HG02642 (cell line): ENCODE measurements around the gene CELA2A.
"Not testable (repeated sequence)": the region's sequence is repeated elsewhere in the genome, so short reads cannot be mapped to it uniquely, and the experiment has no call there.

Source experiments
- ATAC-seq: cut with Tn5 transposase; IDR thresholded peaks from one replicate; pipeline ENCODE4 v1.9.1; 2021; ENCODE audit warnings: mild to moderate bottlenecking; ENCODE audit not compliant: unreplicated experiment, poor library complexity

CELA2A gene

DNA sequence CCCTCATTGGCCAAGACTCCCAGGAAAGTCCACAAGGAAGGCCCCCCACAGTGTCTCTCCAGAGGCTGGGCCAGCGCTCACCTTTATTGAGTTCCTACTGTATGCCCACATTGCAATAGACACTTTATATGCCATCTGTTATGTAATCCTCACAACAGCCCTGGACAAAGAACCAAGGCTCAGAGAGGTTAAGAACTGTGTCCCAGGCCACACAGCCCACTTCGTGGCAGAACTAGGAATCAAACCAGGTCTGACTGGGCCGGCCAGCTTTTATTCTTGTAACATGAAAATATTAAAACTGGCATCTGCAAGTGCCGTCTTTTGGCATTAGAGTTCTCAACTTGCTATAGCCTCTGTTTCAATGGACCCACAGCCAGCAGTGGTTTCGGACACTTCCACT lies 13.8 kb upstream of the CELA2A start:
- ATAC-seq = no peak

DNA sequence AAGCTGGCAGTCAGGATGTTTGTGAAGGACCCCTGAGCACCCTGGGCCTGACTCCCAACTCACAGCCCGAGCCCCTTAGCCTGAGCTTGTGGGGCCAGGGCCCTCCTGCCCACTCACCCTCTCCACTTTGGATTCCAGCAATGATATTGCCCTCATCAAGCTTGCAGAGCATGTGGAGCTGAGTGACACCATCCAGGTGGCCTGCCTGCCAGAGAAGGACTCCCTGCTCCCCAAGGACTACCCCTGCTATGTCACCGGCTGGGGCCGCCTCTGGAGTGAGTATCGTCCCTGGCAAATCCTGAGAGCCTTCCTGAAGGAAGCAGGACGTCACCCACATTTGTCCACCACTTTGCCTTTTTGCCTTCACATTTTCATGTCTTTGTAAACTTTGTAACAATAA lies 13.3 kb upstream of the CELA2A start:
- ATAC-seq = no peak

DNA sequence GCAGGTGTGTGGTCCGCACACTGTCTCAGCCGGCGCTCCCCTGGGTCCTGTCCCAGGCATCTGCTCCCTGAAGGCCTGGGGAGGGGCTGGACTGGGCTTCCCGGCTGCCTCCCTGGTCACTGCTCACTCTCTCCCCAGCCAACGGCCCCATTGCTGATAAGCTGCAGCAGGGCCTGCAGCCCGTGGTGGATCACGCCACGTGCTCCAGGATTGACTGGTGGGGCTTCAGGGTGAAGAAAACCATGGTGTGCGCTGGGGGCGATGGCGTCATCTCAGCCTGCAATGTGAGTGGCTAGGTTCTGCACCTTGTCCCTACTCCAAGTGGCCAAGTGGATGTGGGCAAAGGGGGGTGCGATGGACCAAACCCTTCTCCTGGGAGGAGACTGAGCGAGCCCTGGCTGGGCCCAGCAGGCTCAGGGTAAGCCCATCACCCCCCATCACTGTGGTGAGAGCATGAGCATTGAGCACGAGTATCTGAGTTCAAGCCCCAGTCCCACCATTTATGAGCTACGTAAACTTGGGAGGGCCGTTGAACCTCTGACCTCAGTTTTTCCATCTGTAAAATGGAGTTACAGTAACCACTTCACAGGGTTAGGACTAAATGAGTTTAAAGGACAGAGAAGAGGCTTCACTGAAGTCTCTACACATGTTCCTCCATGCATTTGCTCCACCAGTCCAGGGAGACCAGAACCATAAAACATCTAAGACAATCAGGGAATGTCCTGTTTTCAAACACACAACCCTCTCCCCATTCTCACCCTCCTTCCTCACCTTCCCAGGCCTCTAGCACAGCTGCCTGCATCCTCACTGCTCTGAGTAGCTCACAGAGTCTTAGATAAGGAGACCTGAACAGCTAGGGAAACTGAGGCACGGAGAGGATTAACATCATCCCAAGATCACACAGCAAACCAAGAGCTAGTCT lies 11.8 kb upstream of the CELA2A start:
- ATAC-seq = no peak

DNA sequence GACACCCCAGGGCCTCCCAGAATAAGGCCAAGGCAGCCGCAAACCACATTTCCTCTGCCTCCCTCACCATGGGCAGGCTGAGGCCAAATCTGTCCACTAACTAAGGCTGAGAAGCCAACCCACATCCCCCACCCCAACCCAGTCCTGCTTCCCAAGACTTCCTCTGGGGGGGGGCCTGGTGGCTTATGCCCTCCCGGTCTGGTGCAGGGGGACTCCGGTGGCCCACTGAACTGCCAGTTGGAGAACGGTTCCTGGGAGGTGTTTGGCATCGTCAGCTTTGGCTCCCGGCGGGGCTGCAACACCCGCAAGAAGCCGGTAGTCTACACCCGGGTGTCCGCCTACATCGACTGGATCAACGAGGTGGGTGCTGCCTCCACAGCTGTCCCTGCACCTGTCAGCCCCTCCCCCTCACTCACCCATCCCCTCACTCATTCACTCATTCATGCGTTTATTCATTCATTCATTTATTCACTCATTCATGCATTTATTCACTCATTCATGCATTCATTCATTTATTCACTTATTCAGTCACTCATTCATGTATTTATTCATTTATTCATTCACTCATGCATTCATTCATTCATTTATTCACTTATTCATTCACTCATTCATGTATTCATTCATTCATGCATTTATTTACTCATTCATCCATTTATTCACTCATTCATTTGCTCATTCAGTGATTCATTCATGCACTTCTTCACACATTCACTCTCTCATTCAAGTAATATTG lies 11.0 kb upstream of the CELA2A start:
- no peak for ATAC-seq

GRCh38 chr1:15446212-15446611 lies 10.3 kb upstream of the CELA2A start:
- ATAC-seq = no peak

- no peak for ATAC-seq
Observed at GRCh38 chr1:15448877-15449462, 7.6 kb upstream of the CELA2A start.

DNA sequence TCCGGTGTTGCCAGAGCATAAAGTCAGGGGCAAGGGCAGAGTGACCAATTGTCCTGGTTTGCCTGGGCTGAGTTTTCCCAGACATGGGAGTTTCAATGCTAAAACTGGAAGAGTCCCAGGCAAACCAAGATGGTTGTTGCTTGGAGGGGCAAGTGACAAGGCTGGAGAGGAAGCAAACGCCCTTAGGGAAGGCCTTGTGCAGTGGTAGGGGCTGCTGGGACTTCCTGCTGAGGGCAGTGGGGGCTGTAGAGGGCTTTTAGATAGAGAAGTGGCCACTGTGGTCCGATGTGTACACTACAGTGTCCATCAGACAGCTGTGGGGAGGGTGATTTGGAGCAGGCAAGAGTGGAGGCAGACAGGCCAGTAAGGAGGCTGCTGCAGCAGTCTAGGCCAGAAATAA lies 7.0 kb upstream of the CELA2A start:
- ATAC-seq = no peak

GRCh38 chr1:15451014-15451722 lies 5.4 kb upstream of the CELA2A start:
- no peak for ATAC-seq

GRCh38 chr1:15452216-15452615 lies 4.3 kb upstream of the CELA2A start:
- ATAC-seq = no peak

DNA sequence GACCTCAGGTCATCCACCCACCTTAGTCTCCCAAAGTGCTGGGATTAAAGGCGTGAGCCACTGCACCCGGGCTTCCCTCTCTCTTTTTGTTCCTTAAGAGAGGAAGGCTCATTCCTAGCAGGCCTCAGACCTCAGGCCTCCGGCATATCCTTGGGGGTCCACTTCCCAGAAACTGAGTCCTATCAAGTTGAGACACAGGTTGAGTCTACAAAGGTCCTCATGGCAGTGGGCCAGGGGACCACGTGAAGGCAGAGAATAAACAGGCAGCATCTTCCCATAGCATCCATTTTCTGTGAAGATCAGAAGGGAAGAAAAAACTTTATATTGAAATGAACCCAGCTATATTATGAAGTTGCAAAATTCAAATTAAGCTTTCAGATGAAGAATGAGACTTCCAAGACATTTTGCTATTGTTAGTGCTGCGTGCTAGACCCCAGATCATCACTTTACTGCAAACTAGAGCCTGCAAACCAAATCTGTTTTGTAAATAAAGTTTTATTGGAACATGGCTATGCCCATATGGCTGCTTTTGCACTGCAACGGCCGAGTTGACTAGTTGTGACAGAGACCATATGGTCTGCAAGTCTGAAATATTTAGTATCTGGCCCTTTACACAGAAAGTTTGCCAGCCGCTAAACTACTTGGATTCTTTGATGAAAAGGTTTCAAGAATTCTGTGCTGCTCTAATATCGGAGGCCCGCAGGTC lies 3.5 kb upstream of the CELA2A start:
- ATAC-seq = no peak

DNA sequence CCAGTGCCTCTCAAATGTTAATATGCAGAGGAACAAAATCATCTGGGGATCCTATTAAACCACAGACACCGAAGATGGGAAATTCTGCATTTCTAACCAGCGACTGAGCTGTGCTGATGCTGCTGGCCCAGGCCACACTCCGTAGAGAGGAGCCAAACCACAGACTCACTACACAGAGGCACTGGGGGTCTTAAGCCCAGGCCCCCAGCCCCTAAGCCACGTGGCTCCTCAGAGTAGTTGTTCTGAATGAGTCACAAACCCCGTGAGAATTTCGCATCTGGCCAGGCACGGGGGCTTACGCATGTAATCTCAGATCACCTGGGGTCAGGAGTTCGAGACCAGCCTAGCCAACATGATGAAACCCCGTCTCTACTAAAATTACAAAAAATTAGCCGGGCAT lies 2.8 kb upstream of the CELA2A start:
- no peak for ATAC-seq

- no peak for ATAC-seq
Observed at GRCh38 chr1:15454256-15454655, 2.3 kb upstream of the CELA2A start.

DNA sequence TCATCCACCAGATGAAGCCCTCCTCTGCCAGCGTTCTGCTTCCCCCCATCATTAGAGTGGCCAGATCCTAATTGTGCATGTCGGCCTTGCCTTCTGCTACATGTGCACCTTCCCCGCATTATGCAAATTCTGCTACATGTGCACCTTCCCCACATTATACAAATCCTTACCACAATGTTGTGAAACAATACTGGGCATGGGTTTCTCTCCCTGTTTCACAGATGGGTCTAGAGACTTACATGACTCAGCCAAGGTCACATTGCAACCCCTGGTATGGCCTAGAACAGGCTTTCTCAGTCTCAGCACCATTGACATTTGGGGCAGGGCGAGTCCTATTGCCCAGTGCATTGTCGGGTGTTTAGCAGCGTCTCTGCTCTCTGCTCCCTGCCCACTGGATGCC lies 1.0 kb upstream of the CELA2A start:
- ATAC-seq = no peak

DNA sequence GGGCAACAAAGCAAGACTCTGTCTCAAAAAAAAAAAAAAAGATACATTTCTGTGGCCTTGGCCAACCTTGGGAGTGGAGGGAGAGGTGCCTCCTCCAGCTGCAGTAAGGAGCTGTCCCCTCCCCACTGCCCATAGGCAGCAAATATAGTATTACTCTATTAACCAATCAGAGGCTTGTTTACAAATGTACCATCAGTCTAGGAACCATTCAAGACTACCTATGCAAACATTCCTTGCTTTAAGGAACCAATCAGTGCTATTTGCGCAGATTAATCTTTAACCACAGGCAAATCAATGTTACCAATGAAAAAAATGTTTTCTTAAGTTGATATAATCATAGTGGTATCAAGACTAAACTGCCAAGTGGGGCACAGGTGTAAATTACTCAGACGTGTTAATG lies 1.1 kb downstream of the CELA2A start:
- no peak for ATAC-seq

DNA sequence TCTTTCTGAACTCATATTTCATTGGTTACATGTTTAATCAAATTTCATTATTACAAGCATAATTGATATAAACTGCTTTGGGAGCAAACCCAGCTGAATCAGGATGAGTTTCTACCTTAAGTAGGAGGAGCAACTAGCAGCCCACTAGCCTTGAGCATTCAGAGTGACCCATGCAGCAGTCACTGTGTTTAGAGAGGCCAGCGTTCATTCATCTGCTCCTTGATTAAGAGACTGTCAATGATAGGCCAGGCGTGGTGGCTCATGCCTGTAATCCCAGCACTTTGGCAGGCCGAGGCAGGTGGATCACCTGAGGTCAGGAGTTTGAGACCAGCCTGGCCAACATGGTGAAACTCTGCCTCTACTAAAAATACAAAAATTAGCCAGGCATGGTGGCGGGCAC lies 1.9 kb downstream of the CELA2A start:
- ATAC-seq = not testable (repeated sequence)

GRCh38 chr1:15459771-15460707 lies 3.5 kb downstream of the CELA2A start:
- ATAC-seq = no peak

- no peak for ATAC-seq
Observed at GRCh38 chr1:15460708-15461095, 4.2 kb downstream of the CELA2A start.

GRCh38 chr1:15463064-15463800 lies 6.7 kb downstream of the CELA2A start:
- ATAC-seq = not testable (repeated sequence)
